Activated T-helper 1 cell treated with anti-CD3 and anti-CD28 coated beads, Interleukin-12 subunit alpha, Interleukin-12 subunit beta, Interleukin-2, Interleukin-4 antibody, amounts not matched to agents 30 ng/mL and 10 ng/mL and 1 ng/mL, durations not matched to agents 14 hours and 24 hours and 36 hours (primary cell): ENCODE data around the gene RBAK. TPM values are rescaled to one million over a fixed set of nuclear protein-coding genes. Genes with fewer than 3 reads are reported as not detected.

Source experiments
- DNase-seq: peaks from one replicate; pipeline ENCODE4 v3.0.0; 2021; ENCODE audit warnings: low spot score
- H3K27ac Mint-ChIP-seq: one replicate; pipeline ENCODE4 v1.8.0; 2021; ENCODE audit warnings: mild to moderate bottlenecking, mixed read lengths
- H3K27me3 Mint-ChIP-seq: one replicate; pipeline ENCODE4 v1.8.0; 2022; ENCODE audit warnings: mild to moderate bottlenecking, moderate library complexity, mixed read lengths; ENCODE audit not compliant: insufficient read depth
- H3K36me3 Mint-ChIP-seq: one replicate; pipeline ENCODE4 v1.8.0; 2021; ENCODE audit warnings: low read depth, mixed read lengths
- H3K4me1 Mint-ChIP-seq: one replicate; pipeline ENCODE4 v1.8.0; 2021; ENCODE audit warnings: low read depth, mixed read lengths
- H3K4me3 Mint-ChIP-seq: one replicate; pipeline ENCODE4 v1.8.0; 2021; ENCODE audit warnings: mild to moderate bottlenecking, moderate library complexity, mixed read lengths
- H3K9me3 Mint-ChIP-seq: one replicate; pipeline ENCODE4 v1.8.0; 2021; ENCODE audit warnings: mixed read lengths
- intact Hi-C: fragments of 100-400 bp; cut with micrococcal nuclease; formaldehyde crosslinking; loops from one replicate; pipeline ENCODE4 v1.15.1; 2024
- total RNA-seq: library from RNA; stranded (reverse); gene quantifications from 2 replicates; pipeline ENCODE4 v1.2.3, GENCODE V29; 2022

Gene RBAK
- total RNA-seq, 1 donor from 2014 or later: 13.0 TPM

DNA sequence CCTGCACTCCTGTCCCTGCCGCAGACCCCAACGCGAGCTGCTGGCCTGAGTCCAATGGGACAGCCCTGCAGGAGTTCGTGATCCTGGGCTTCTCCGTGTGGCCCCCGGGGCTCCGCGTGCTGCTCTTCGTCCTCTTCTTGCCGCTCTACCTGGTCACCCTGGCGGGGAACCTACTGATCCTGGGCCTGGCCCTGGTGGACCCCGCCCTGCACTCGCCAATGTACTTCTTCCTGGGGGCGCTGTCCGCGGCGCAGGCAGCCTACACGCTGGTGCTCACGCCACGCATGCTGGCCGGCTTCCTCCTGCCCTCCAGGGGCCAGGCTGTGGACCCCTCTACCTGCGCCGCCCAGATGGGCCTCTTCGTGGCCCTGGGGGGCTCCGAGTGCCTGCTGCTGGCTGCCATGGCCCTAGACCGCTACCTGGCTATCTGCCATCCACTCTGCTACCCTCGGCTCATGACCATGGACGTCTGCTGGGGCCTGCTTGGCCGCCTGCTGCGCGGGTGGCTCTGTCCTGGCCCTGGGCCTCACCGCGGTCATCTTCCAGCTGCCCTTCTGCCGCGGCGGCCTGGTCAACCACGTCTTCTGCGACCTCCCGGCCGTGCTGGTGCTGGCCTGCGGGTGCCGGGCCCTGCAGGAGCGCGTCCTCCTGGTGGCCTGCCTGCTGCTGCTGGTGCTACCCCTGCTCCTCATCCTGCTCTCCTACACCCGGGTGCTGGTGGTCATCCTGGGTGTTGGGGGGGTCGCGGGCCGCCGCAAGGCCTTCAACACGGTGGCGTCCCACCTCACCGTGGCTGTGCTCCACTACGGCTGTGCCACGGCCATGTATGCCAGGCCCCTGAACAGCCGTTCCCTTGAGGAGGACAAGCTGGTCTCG lies 71.7 kb downstream of the RBAK start:
- H3K4me1 Mint-ChIP-seq: no peaks in the 10 kb centered on the region
- no peak overlapping the region for H3K27ac Mint-ChIP-seq
- peaks cover 9% of the 10 kb centered on the region for H3K27me3 Mint-ChIP-seq
- H3K36me3 Mint-ChIP-seq: no peaks in the 10 kb centered on the region
- no peaks in the 10 kb centered on the region for H3K9me3 Mint-ChIP-seq
- H3K4me3 Mint-ChIP-seq: no peak overlapping the region
- DNase-seq: no peak
- intact Hi-C loops: no loop called here

Other genes with a start within 250 kb of the RBAK start
- gene PAPOLB, start 183.8 kb upstream of the RBAK start, total RNA-seq: not detected in 2 replicates
- 0.24 and 0.26 TPM in 2 replicates for gene RADIL, start 162.1 kb upstream of the RBAK start, total RNA-seq
- not detected in 2 replicates for gene MMD2, start 86.7 kb upstream of the RBAK start, total RNA-seq
- gene WIPI2, start 144.4 kb downstream of the RBAK start, total RNA-seq: 53.7 and 54.9 TPM in 2 replicates
- 0.29 and 0.54 TPM in 2 replicates for gene SLC29A4, start 237.1 kb downstream of the RBAK start, total RNA-seq